Measurements from ENCODE around the gene PSD4.
A peak's percentile ranks its signal among the peaks of the same experiment; 100 is the strongest.

The PSD4 gene

DNA sequence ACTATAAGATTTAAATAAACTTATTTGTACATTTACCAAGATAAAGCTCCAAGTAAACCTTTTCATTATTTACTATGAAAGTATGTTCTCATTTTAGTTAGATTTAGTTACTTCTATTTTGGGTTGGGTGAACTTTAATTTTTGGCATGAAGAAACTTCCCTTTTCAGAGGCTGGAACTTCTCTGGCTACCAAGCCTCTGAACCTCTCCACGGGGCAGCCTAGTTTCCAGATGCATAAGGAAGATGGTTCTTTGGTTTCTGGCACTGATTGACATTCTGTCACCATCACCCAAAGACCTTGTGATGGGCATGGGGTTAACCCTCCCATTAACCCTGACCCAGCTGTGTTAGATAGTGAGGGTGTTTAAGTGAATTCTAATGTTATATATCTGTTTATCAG lies 17.1 kb downstream of the PSD4 start:
- Histone ChIP-seq H3K4me3 (ENCODE audit: extremely low read depth, insufficient read depth, low read length, poor library complexity, severe bottlenecking) (no peak overlapping the region), H3K27ac (ENCODE audit: low read depth, low read length, severe bottlenecking) (no peak overlapping the region), H3K9me3 (ENCODE audit: control insufficient read depth, low read length) (no peaks in the 10 kb centered on the region), H3K36me3 (ENCODE audit: control insufficient read depth, insufficient read depth, low read length) (no peaks in the 10 kb centered on the region), H3K4me1 (ENCODE audit: control insufficient read depth, insufficient read depth, low read length, poor library complexity, severe bottlenecking) (no peaks in the 10 kb centered on the region)
- WGBS, 2 experiments (ENCODE audit: insufficient coverage in 2 of 2): 40% methylated on average over 1 of the region's 1 CpG; no CpG with 5 or more reads in 1 of the 2 experiments

GRCh38 chr2:113192459-113193100 lies 18.8 kb downstream of the PSD4 start:
- 57 to 75% methylated on average over 5 to 6 of the region's 7 CpGs for WGBS, 2 experiments (ENCODE audit: insufficient coverage in 2 of 2)
- H3K36me3 ChIP-seq (ENCODE audit: control insufficient read depth, insufficient read depth, low read length): no peaks in the 10 kb centered on the region
- no peak overlapping the region for H3K4me3 ChIP-seq (ENCODE audit: extremely low read depth, insufficient read depth, low read length, poor library complexity, severe bottlenecking)
- no peak overlapping the region for H3K27ac ChIP-seq (ENCODE audit: low read depth, low read length, severe bottlenecking)
- no peaks in the 10 kb centered on the region for H3K4me1 ChIP-seq (ENCODE audit: control insufficient read depth, insufficient read depth, low read length, poor library complexity, severe bottlenecking)
- H3K9me3 ChIP-seq (ENCODE audit: control insufficient read depth, low read length): no peaks in the 10 kb centered on the region

DNA sequence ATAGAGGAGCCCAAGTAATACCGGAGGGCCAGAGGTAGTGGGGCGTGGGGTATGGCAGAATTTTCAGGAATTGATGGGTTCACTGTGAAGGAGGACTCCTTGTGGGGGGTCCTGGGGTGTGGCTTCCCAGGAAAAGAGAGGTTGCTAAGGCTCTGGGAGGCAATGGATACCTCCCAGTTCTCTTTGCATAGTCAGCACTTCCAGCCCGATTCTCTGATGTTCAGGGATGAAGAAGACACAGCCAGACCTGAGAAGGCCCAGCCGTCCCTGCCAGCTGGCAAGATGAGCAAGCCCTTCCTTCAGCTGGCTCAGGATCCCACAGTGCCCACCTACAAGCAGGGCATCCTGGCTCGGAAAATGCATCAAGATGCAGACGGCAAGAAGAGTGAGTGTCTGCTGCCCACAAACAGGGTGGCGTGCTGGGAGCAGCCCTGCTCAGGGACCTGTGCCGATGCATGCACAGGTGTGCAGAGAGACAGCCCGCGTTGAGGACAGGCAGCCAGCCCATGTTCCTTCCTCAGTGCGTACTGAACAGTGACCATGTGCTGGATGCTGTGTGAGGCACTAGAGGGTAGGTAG lies 22.2 kb downstream of the PSD4 start:
- Histone ChIP-seq H3K4me1 (ENCODE audit: control insufficient read depth, insufficient read depth, low read length, poor library complexity, severe bottlenecking) (no peaks in the 10 kb centered on the region), H3K36me3 (ENCODE audit: control insufficient read depth, insufficient read depth, low read length) (no peaks in the 10 kb centered on the region), H3K27ac (ENCODE audit: low read depth, low read length, severe bottlenecking) (no peak overlapping the region), H3K9me3 (ENCODE audit: control insufficient read depth, low read length) (no peaks in the 10 kb centered on the region), H3K4me3 (ENCODE audit: extremely low read depth, insufficient read depth, low read length, poor library complexity, severe bottlenecking) (no peak overlapping the region)
- WGBS, 2 experiments (ENCODE audit: insufficient coverage in 2 of 2): 86 to 96% methylated on average over 7 to 11 of the region's 11 CpGs

- Histone ChIP-seq H3K36me3 (ENCODE audit: control insufficient read depth, insufficient read depth, low read length) (no peaks in the 10 kb centered on the region), H3K4me1 (ENCODE audit: control insufficient read depth, insufficient read depth, low read length, poor library complexity, severe bottlenecking) (no peaks in the 10 kb centered on the region), H3K27ac (ENCODE audit: low read depth, low read length, severe bottlenecking) (no peak overlapping the region), H3K9me3 (ENCODE audit: control insufficient read depth, low read length) (no peaks in the 10 kb centered on the region), H3K4me3 (ENCODE audit: extremely low read depth, insufficient read depth, low read length, poor library complexity, severe bottlenecking) (no peak overlapping the region)
- 88 to 92% methylated on average over 2 to 4 of the region's 4 CpGs for whole genome bisulfite sequencing, 2 experiments (ENCODE audit: insufficient coverage in 2 of 2)
Observed at GRCh38 chr2:113196839-113197238, 23.1 kb downstream of the PSD4 start.

DNA sequence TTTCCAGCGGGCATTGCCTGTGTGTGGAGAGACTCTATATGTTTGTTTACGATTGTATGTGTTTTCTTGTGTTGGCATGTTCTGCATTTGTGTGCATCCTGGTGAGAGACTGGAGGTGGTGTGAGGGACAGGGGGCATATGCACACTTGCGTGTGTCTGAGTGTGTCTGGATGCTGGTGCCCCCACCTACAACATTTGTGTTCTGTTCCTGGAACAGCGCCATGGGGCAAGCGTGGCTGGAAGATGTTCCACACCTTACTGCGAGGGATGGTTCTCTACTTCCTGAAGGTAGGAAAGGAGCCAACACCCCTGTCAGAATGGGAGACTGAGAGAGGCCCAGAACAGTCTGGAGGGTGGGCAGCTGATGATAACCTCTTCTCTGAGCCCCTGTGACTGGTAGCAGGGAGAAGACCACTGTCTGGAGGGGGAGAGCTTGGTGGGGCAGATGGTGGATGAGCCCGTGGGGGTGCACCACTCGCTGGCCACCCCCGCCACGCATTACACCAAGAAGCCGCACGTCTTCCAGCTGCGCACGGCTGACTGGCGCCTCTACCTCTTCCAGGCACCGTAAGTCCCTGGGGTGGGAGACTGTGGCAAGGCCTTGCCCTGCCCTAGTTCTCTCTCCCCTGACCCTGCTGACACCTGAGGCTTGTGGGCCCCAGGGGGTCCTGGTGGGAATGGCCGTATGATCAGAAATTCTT lies 23.7 kb downstream of the PSD4 start:
- no peaks in the 10 kb centered on the region for H3K4me1 ChIP-seq (ENCODE audit: control insufficient read depth, insufficient read depth, low read length, poor library complexity, severe bottlenecking)
- H3K27ac ChIP-seq (ENCODE audit: low read depth, low read length, severe bottlenecking): no peak overlapping the region
- WGBS, 2 experiments (ENCODE audit: insufficient coverage in 2 of 2): 81 to 95% methylated on average over 14 of the region's 17 CpGs
- H3K4me3 ChIP-seq (ENCODE audit: extremely low read depth, insufficient read depth, low read length, poor library complexity, severe bottlenecking): no peak overlapping the region
- no peaks in the 10 kb centered on the region for H3K9me3 ChIP-seq (ENCODE audit: control insufficient read depth, low read length)
- H3K36me3 ChIP-seq (ENCODE audit: control insufficient read depth, insufficient read depth, low read length): no peaks in the 10 kb centered on the region

GRCh38 chr2:113198048-113198789 lies 24.4 kb downstream of the PSD4 start:
- Histone ChIP-seq H3K4me3 (ENCODE audit: extremely low read depth, insufficient read depth, low read length, poor library complexity, severe bottlenecking) (peak overlapping the region; percentile 65), H3K4me1 (ENCODE audit: control insufficient read depth, insufficient read depth, low read length, poor library complexity, severe bottlenecking) (no peaks in the 10 kb centered on the region), H3K27ac (ENCODE audit: low read depth, low read length, severe bottlenecking) (no peak overlapping the region), H3K9me3 (ENCODE audit: control insufficient read depth, low read length) (no peaks in the 10 kb centered on the region), H3K36me3 (ENCODE audit: control insufficient read depth, insufficient read depth, low read length) (no peaks in the 10 kb centered on the region)
- 59 to 68% methylated on average over 27 to 28 of the region's 32 CpGs for WGBS, 2 experiments (ENCODE audit: insufficient coverage in 2 of 2)

DNA sequence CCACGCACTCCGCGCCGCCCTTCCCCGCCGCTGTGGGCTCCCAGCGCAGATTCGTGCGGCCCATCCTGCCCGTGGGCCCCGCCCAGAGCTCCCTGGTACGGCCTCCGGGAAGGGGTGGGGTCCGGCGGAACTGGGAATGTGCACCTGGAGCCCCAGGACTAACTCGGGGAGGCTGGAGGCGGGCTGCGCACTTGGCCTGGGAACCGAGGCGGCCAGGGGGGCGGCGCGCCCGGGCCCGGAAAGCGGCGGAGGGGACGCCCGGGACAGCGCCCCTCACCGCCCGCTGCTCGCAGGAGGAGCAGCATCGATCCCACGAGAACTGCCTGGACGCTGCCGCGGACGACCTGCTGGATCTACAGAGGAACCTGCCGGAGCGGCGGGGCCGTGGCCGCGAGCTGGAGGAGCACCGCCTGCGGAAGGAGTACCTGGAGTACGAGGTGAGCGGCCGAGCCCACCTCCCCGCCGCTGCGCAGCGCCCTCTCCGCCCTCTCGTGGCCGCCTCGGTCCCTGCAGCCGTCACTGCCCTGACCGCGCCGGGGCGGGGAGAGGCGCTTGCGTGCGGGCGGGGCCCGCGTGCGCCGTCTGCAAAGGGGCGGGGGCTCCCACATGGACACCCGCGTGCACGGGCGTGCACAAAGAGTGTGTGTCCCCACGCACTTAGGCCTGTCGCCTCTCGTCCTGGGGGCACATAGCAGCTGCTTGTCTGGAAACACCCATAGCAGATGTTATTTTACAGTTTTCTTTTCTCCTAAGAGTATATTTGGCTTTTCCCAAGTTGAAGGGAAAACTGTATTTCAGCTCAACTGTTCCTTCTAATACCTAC lies 25.2 kb downstream of the PSD4 start:
- Histone ChIP-seq H3K4me3 (ENCODE audit: extremely low read depth, insufficient read depth, low read length, poor library complexity, severe bottlenecking) (peak overlapping the region; percentile 65), H3K36me3 (ENCODE audit: control insufficient read depth, insufficient read depth, low read length) (no peaks in the 10 kb centered on the region), H3K9me3 (ENCODE audit: control insufficient read depth, low read length) (no peaks in the 10 kb centered on the region), H3K27ac (ENCODE audit: low read depth, low read length, severe bottlenecking) (no peak overlapping the region), H3K4me1 (ENCODE audit: control insufficient read depth, insufficient read depth, low read length, poor library complexity, severe bottlenecking) (no peaks in the 10 kb centered on the region)
- 0 to 1% methylated on average over 72 of the region's 79 CpGs for WGBS, 2 experiments (ENCODE audit: insufficient coverage in 2 of 2)

DNA sequence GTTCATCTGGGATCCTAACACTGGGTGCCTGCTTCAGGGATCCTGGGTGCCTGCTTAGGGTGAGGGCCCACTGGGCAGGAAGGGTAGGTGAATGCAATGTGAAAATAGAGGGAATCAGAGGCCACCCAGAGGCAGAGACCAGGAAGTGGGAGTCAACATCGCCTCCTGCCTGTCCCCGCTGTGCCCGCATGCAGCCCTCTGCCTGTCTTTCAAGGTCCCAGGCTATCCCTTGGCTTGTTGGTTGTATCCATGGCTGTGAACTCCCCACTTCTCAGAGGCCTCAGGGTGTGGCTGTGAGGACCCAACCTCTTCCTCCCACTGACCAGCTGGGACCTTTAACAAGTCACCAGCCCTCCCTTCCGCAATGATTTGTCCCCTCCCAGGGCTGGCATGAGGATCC lies 26.5 kb downstream of the PSD4 start:
- no peak overlapping the region for H3K27ac ChIP-seq (ENCODE audit: low read depth, low read length, severe bottlenecking)
- no peak overlapping the region for H3K4me3 ChIP-seq (ENCODE audit: extremely low read depth, insufficient read depth, low read length, poor library complexity, severe bottlenecking)
- no peaks in the 10 kb centered on the region for H3K4me1 ChIP-seq (ENCODE audit: control insufficient read depth, insufficient read depth, low read length, poor library complexity, severe bottlenecking)
- H3K36me3 ChIP-seq (ENCODE audit: control insufficient read depth, insufficient read depth, low read length): no peaks in the 10 kb centered on the region
- 76 to 100% methylated on average over 3 of the region's 4 CpGs for WGBS, 2 experiments (ENCODE audit: insufficient coverage in 2 of 2)
- H3K9me3 ChIP-seq (ENCODE audit: control insufficient read depth, low read length): no peaks in the 10 kb centered on the region

GRCh38 chr2:113200736-113201490 lies 27.1 kb downstream of the PSD4 start:
- Histone ChIP-seq H3K4me1 (ENCODE audit: control insufficient read depth, insufficient read depth, low read length, poor library complexity, severe bottlenecking) (no peaks in the 10 kb centered on the region), H3K9me3 (ENCODE audit: control insufficient read depth, low read length) (no peaks in the 10 kb centered on the region), H3K4me3 (ENCODE audit: extremely low read depth, insufficient read depth, low read length, poor library complexity, severe bottlenecking) (no peak overlapping the region), H3K36me3 (ENCODE audit: control insufficient read depth, insufficient read depth, low read length) (no peaks in the 10 kb centered on the region), H3K27ac (ENCODE audit: low read depth, low read length, severe bottlenecking) (no peak overlapping the region)
- WGBS, 2 experiments (ENCODE audit: insufficient coverage in 2 of 2): 93 to 95% methylated on average over 14 to 16 of the region's 17 CpGs

Data from mesodermal cell (in vitro differentiated cells).